ENCODE measurements around the gene TP53I13.

Gene TP53I13

DNA sequence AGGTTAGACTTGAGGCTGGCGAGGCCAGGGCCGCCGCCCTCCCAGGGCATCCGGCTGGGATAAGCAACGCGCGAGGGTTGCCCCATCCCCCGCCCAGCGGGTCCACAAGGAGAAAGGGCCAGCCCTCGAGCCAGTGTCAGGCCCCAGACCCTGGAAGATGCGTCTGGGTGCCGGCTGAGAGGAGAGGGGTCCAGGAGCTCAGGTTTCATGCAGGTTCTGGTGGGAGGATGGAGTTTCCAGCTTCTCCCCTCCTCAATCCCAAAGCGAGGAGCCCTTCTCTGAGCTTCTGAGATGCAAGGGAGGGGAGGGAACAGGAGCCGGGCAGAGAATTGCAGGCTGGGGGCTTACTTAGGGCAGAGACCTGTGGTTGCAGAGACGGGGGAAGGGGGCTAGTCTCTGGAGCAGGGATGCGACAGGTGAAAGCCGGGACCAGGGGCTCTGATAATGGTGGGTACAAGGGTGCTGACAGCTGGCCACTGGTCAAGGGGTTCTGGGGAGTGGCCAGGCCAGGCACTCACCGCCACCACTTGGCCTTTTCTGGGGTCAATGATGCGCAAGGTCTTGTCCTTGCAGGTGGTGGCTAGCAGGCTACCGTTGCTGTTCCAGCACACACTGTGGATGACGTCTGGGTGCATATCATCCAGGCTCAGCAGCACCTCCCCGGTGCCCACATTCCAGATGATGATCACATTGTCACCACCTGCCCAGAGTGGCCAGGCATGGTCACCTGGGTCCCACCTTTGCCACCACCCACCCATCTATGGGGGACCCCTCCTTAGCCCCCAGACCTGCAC is 50.0 kb downstream of the TP53I13 start:
- Mint-ChIP-seq H3K36me3 (ENCODE audit: low read depth) (no peaks in the 10 kb centered on the region), H3K9me3 (no peaks in the 10 kb centered on the region), H3K27me3 (ENCODE audit: low read depth, poor library complexity) (peaks cover 98% of the 10 kb centered on the region), H3K27ac (no peak overlapping the region), H3K4me1 (peaks cover 70% of the 10 kb centered on the region), H3K4me3 (no peak overlapping the region)
- no peak for DNase-seq
- TF ChIP-seq, protein P1, sequence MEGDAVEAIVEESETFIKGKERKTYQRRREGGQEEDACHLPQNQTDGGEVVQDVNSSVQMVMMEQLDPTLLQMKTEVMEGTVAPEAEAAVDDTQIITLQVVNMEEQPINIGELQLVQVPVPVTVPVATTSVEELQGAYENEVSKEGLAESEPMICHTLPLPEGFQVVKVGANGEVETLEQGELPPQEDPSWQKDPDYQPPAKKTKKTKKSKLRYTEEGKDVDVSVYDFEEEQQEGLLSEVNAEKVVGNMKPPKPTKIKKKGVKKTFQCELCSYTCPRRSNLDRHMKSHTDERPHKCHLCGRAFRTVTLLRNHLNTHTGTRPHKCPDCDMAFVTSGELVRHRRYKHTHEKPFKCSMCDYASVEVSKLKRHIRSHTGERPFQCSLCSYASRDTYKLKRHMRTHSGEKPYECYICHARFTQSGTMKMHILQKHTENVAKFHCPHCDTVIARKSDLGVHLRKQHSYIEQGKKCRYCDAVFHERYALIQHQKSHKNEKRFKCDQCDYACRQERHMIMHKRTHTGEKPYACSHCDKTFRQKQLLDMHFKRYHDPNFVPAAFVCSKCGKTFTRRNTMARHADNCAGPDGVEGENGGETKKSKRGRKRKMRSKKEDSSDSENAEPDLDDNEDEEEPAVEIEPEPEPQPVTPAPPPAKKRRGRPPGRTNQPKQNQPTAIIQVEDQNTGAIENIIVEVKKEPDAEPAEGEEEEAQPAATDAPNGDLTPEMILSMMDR (IDR thresholded peaks at IDR 0.05) = no peak

DNA sequence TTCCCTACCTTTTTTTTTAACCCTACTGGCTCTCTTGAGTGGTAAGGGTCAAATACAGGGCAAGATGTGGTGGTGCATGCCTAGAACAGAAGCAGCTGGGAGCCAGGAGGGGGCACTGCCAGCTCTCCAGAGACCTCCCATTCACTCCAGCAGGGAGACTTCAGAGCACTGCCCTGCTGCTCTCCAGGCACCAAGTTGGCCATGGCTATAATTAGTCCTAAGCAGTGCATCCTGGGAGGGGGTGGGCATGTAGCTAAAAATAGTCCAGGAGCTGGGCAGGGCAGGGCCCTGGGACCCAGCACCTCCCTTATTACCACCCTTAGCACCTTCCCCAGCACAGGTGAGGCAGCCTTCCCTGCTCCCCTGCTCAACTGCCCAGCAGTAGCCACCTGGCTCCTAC is 50.8 kb downstream of the TP53I13 start:
- no peak for DNase-seq
- Mint-ChIP-seq H3K4me3 (no peak overlapping the region), H3K4me1 (peaks cover 70% of the 10 kb centered on the region), H3K27me3 (ENCODE audit: low read depth, poor library complexity) (peaks cover 98% of the 10 kb centered on the region), H3K36me3 (ENCODE audit: low read depth) (no peaks in the 10 kb centered on the region), H3K27ac (no peak overlapping the region), H3K9me3 (no peaks in the 10 kb centered on the region)
- TF ChIP-seq, protein P1 (IDR thresholded peaks at IDR 0.05) = no peak

DNA sequence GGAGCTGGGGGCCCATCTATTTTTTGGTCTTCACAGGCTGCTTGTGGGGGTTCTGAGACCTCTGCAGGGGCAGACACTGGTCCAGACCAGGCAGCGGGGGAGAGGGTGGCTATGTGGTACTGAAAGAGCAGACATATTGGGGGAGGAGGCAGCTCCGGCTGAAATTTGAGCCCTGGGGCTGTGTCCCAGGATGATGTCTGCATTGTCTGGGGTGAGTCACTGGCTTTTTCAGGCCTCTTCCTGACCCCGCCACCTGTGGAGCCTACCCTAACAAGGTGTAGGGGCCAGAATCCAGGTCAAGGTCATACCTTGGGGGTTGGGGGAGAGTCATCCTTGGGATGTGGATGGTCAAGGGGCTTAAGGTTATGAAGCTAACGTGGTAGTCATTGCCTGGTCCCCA is 51.8 kb downstream of the TP53I13 start:
- H3K27ac Mint-ChIP-seq = no peak overlapping the region
- no peak for DNase-seq
- H3K36me3 Mint-ChIP-seq (ENCODE audit: low read depth) = no peaks in the 10 kb centered on the region
- peak overlapping the region; percentile 44 for H3K4me3 Mint-ChIP-seq
- peaks cover 67% of the 10 kb centered on the region for H3K4me1 Mint-ChIP-seq
- peaks cover 95% of the 10 kb centered on the region for H3K27me3 Mint-ChIP-seq (ENCODE audit: low read depth, poor library complexity)
- no peaks in the 10 kb centered on the region for H3K9me3 Mint-ChIP-seq
- TF ChIP-seq, protein P1 (IDR thresholded peaks at IDR 0.05) = no peak

DNA sequence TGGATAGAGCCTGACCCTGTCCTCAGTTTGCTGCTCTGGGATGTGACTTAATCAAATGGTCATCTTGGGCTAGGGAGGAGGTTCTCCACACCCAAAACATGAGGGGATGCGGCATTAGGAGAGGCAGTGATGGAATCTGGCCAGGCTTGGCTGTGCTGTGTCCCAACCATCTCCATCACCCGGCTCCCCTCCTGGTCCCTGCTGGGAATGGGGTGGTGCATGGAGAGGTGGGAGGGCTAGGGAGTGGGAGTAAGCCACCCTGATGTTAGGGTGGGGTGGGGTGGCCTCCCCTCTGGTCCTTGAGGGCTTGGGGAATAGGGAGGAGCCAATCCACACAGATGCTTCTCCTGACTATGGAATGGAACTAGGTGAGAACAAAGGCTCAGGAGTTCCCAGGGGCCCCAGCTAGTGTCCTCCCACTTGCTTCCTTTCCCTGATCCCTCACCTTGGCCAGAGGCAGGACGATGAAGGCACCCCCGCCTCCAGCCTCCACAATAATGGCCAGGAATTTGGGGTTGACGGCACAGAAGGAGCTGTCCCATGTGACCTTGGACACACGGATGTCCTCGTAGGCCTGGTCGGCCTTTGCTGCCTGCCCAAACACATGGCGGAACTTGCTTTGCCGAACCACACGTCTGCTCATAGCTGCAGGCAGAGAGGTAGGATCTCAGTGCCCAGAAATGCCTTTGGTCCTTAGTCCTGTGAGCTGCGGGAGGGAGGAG is 52.4 kb downstream of the TP53I13 start:
- Mint-ChIP-seq H3K27me3 (ENCODE audit: low read depth, poor library complexity) (peaks cover 93% of the 10 kb centered on the region), H3K27ac (no peak overlapping the region)

DNA sequence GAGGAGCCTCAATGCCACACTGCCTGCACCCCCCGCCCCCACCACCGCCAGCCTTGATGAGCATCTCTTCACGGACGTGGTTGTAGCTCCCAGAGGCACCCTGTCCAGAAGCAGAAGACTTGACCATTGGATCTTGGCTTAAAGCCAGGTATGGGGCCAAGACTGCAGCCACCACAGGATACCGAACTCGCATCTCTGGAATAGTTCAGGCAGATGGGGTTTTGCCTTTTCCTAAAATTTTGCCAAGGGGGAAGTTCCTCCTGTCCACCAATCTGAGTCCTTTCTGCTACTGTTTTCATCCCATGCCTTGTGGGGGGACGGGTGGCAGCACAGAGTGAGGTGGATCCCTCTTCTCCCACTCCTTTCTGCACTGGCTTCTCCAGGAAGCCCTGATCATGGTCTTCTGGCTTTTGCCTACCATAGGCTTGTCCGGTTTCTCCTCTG is 53.3 kb downstream of the TP53I13 start:
- Mint-ChIP-seq H3K4me3 (peak overlapping the region; percentile 81), H3K36me3 (ENCODE audit: low read depth) (no peaks in the 10 kb centered on the region), H3K4me1 (peaks cover 52% of the 10 kb centered on the region), H3K27ac (no peak overlapping the region), H3K27me3 (ENCODE audit: low read depth, poor library complexity) (peaks cover 87% of the 10 kb centered on the region), H3K9me3 (no peaks in the 10 kb centered on the region)
- TF ChIP-seq, protein P1 (IDR thresholded peaks at IDR 0.05) = no peak
- no peak for DNase-seq

More for the DNA sequence above, 52.4 kb downstream of the TP53I13 start:
- H3K36me3 Mint-ChIP-seq (ENCODE audit: low read depth) = no peaks in the 10 kb centered on the region
- TF ChIP-seq, protein P1 (IDR thresholded peaks at IDR 0.05) = no peak
- peaks cover 61% of the 10 kb centered on the region for H3K4me1 Mint-ChIP-seq
- no peaks in the 10 kb centered on the region for H3K9me3 Mint-ChIP-seq
- peak overlapping the region; percentile 81 for H3K4me3 Mint-ChIP-seq
- DNase-seq = no peak
